Esophagus (tissue), 2 donors: Measurements from ENCODE around the gene CUEDC2. TPM values are rescaled to one million over a fixed set of nuclear protein-coding genes. Genes with fewer than 3 reads are reported as not detected.

Experiments used
- H3K27ac ChIP-seq, 2 donors: one replicate each; pipeline ENCODE4 v1.5.1; 2013; ENCODE audit warnings: low read depth in 2 of 2, mild to moderate bottlenecking in 2 of 2, inconsistent platforms in 1 of 2, low read length in 1 of 2, moderate library complexity in 1 of 2
- H3K27me3 ChIP-seq, 2 donors: one replicate each; pipeline ENCODE4 v1.6.1; 2013; ENCODE audit warnings: low read length in 2 of 2, control low read depth in 1 of 2, mild to moderate bottlenecking in 1 of 2; ENCODE audit not compliant: insufficient read depth in 2 of 2, control insufficient read depth in 1 of 2
- H3K36me3 ChIP-seq, 2 donors: one replicate each; pipeline ENCODE4 v1.6.1; 2013; ENCODE audit warnings: low read length in 1 of 2; ENCODE audit not compliant: control insufficient read depth in 2 of 2, insufficient read depth in 2 of 2
- H3K4me1 ChIP-seq, 2 donors: one replicate each; pipeline ENCODE4 v1.6.1; 2013; ENCODE audit warnings: low read length in 1 of 2; ENCODE audit not compliant: control insufficient read depth in 2 of 2, insufficient read depth in 2 of 2
- H3K4me3 ChIP-seq, 2 donors: one replicate each; pipeline ENCODE4 v1.5.1; 2013; ENCODE audit warnings: low read length in 2 of 2, mild to moderate bottlenecking in 2 of 2, low read depth in 1 of 2, moderate library complexity in 1 of 2
- H3K9me3 ChIP-seq, 2 donors: one replicate each; pipeline ENCODE4 v1.6.1; 2013; ENCODE audit warnings: mild to moderate bottlenecking in 2 of 2, low read depth in 1 of 2, low read length in 1 of 2, moderate library complexity in 1 of 2; ENCODE audit not compliant: control insufficient read depth in 2 of 2, insufficient read depth in 1 of 2
- WGBS, 2 donors: extraction: QIAGEN DNeasy Blood & Tissue Kit; methylation state at CpG; one replicate each; pipeline ENCODE4 v1.1.7; 2013; 5-methylcytosine and 5-hydroxymethylcytosine counted together
- polyA plus RNA-seq, 2 donors: library from polyadenylated mRNA; stranded (reverse); fragments of 200-250 nt; gene quantifications; one replicate each; pipeline ENCODE4 v1.2.3, GENCODE V29; 2013
- donor health status: healthy with polysubstance abuse.
- donor health status: Bipolar disorder and iron deficiency.

The CUEDC2 gene
- polyA plus RNA-seq, 2 donors, result 16.3 to 30.3 TPM

DNA sequence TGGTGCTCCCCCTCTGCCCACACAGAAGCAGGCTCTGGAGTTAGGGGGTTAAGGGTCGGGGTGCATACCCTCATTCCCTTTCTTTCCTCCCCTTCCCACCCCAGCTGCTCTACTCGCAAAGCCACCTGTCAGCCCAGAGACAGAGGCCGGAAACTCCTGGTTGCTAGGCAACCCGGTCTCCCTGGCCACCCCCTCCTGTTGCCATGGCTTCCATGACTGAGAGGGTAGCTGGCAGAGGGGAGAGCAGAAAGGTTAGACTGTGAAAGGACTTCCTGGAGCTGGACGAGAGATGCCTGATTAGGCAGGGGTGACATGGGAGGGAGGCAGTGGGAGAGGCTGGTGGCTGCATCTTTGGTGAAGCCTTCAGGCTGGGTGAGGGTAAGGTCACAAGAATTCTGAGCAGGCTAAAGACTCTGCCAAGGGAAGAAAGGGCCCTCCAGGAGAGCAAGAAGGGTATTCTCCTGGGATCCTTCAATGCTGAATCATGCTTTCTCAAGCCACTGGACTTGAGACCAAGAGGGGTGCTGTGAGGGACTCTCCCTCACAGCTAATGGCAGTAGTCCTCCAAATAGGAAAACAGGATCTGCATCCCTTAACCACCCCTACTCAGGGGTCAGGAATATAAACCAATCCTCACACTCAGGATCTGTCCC is 19.2 kb downstream of the CUEDC2 start:
- Histone ChIP-seq H3K4me1 (peaks cover 7 to 20% of the 10 kb centered on the region in 2 donors), H3K27me3 (peaks cover 0 to 18% of the 10 kb centered on the region in 2 donors), H3K9me3 (peaks cover 0 to 3% of the 10 kb centered on the region in 2 donors), H3K4me3 (no peak overlapping the region), H3K27ac (no peak overlapping the region), H3K36me3 (no peaks in the 10 kb centered on the region)
- WGBS, 2 donors, result 5 to 18% methylated on average over 5 of the region's 5 CpGs

DNA sequence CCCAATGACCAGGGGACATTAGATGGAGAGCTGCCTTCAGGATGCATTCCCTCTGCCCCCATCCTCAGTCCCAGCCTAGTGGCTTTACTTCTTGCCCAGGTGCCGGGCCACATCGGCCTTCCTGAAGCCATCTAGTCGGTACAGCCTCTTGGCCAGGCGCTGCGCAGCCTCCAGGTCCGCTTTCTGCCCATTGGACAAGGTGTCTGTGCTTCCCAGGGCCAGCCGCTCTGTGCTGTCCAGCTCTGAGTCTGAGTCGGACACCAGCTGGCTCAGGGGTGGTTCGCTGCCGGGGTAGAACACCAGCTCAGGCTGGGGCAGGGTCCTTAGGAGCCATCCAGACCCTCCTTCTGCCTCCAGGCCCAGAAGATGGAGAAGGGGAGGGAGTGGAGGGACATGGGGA is 20.1 kb downstream of the CUEDC2 start:
- WGBS, 2 donors, result 86 to 88% methylated on average over 10 of the region's 10 CpGs
- Histone ChIP-seq H3K4me3 (no peak overlapping the region), H3K27me3 (peaks cover 0 to 20% of the 10 kb centered on the region in 2 donors), H3K9me3 (peaks cover 0 to 3% of the 10 kb centered on the region in 2 donors), H3K36me3 (no peaks in the 10 kb centered on the region), H3K27ac (no peak overlapping the region), H3K4me1 (peaks cover 7 to 20% of the 10 kb centered on the region in 2 donors)

DNA sequence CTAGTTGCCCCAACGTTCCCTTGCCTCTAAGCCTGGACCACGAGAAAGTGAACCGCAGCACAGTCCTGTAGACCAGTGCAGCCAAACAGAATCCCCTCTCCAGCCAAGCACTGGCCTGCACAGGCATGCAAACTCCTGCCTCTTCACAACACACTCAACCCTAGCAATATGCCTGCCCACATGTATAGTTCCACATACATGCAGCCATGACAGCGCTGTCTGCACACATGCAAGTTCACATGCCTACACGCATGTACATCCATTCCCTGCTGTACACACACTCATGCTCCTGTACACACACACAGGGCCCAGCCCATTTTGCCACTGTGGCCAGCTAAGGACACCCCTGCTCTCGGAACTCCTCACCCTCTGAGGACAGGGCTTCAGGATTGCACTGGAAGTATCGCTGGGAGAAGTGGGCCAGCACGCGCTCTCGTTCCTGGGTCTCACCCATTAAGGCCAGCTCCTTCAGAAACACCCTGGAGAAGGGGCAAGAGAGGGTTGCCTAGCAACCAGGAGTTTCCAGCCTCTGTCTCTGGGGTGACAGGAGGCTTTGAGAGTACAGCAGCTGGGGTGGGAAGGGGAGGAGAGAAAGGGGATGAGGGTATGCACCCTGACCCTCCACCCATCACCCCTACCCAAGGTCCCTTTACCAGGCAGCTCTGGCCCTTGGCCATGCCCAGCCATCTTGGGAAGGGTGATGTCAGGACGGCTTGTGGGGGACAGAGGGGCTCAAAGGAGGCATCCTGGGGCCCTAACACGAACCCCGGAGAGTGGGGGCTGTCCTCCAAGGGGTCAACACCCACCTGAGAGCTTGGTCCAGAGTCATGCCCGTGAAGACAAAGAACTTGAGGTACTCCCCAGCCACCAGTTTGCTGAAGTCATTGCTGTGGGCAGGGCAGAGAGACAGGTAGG is 20.8 kb downstream of the CUEDC2 start:
- WGBS, 2 donors, result 81% methylated on average over 14 of the region's 14 CpGs
- H3K36me3 ChIP-seq, result no peaks in the 10 kb centered on the region
- no peak overlapping the region for H3K27ac ChIP-seq
- H3K4me1 ChIP-seq, result peaks cover 7 to 20% of the 10 kb centered on the region in 2 donors
- H3K4me3 ChIP-seq, result no peak overlapping the region
- peaks cover 0 to 20% of the 10 kb centered on the region in 2 donors for H3K27me3 ChIP-seq
- peaks cover 0 to 3% of the 10 kb centered on the region in 2 donors for H3K9me3 ChIP-seq

DNA sequence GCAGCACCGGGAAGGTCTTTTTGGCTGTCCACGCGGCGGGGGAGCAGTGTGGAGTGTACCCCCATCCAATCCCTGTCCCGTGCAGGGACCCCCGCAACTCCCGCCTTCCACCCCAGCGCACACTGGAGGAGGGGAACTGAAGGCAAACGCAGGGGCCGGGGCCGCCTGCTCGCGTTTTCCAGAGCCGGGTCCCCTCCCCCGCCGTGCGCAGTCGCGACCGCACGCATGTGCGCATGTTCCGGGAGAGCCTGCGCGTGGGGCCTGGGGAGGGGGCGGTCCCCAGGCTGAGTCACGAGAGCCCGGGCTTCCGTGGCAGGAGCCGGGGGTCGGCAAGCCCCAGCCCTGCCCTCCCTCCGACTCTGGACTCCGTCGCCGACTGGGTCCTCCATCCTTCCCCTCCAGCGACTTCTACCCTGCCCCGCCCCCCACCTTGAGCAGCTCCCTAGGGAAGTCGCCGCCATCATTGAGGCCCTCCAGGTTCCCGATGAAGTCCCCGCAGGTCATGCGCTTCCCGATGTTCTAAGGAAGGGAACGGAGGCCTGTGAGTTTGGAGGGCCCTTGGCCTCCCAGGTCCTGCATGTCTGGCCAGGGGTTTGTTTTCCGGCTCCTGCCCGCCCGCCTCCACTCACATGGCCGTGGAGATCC is 21.8 kb downstream of the CUEDC2 start:
- Histone ChIP-seq H3K4me1 (peaks cover 7 to 20% of the 10 kb centered on the region in 2 donors), H3K27ac (no peak overlapping the region), H3K9me3 (peaks cover 0 to 3% of the 10 kb centered on the region in 2 donors), H3K4me3 (peak overlapping the region in 1 of 2 donors; percentile 22), H3K36me3 (no peaks in the 10 kb centered on the region), H3K27me3 (peaks cover 0 to 20% of the 10 kb centered on the region in 2 donors)
- 3 to 4% methylated on average over 45 to 48 of the region's 48 CpGs for WGBS, 2 donors

DNA sequence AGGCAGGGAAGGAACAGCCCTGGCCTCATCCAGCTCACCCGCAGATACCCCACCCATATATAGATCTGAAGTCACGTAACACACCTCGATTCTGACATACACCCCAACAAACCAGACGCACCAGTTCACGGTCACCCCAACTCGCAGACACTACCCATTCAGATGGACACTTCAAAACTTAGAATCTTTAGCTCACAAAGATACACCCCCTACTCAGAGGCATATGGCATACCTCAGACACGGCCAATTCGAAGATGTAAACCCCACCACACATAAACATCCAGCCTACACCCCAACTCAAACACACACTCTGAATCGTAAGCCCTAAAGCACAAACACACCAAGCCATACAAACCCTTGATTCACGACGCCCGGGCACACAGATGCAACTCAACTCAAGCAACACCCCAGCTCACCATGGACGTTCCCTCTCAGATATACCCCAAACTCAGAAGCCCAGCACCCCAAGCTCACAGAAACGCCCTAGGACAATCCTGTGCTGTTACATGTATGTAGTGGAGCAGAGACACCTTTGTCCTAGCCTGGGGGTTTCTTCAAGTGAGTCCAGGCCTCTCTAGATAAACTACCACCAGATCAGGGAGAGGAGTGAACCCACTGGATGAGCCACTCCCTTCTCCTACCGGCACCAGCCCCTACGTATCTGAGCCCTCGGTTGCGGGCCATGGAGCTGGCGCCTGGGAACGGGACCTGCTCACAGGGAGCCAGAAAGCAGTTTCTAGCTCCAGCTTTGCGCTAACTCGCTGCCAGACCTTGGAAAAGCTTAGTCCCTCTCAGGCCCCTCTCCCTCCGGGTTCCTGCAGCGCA is 22.6 kb downstream of the CUEDC2 start:
- H3K9me3 ChIP-seq, result peaks cover 0 to 3% of the 10 kb centered on the region in 2 donors
- H3K36me3 ChIP-seq, result no peaks in the 10 kb centered on the region
- no peak overlapping the region for H3K27ac ChIP-seq
- H3K27me3 ChIP-seq, result peaks cover 0 to 20% of the 10 kb centered on the region in 2 donors
- peak overlapping the region; percentile 38 to 58 for H3K4me3 ChIP-seq
- peaks cover 7 to 20% of the 10 kb centered on the region in 2 donors for H3K4me1 ChIP-seq
- 21 to 24% methylated on average over 24 of the region's 24 CpGs for WGBS, 2 donors

DNA sequence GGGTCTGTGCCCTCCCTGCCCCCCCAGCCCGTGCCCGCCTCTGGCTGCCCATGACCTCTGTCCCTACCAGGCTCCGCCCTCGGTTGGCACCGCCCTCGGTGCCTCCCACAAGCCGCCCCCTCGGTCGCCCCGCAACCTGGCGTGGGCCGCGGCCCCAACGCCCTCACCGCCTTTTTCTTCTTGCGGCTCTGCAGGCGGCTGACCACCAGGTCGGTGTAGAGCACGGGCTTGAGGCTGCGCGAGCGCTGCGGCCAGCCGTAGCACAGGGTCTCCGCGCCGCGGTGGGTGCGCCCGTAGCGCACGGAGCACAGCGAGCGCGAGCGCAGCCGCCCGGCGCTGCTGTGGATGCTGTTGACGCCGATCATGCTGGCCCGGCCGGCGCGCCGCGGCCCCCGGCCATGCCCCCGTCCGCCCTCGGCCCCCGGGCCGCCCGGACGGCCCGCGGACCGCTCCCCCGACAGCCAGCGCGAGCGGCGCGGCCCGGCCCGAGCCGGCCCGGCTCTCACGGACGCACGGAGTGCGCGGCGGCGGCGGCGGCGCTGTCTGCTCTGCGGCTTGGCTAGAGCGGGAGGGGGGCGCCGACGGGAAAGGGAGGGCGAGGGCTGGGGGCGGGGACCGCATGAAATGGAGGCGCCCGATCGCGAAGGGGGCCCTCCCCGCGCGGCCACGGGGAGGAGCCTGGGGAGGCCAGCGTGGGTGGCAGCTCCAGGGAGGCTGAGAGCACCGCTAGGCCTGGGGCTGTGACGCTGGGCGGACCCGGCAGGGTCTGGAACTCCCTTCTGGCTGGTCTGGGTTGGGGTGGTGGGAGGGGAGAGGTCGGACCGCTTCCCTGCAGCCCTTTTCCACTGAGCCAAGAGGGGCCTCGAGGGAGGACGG is 23.4 kb downstream of the CUEDC2 start:
- Histone ChIP-seq H3K9me3 (peaks cover 0 to 3% of the 10 kb centered on the region in 2 donors), H3K4me1 (peaks cover 7 to 20% of the 10 kb centered on the region in 2 donors), H3K27me3 (peaks cover 0 to 20% of the 10 kb centered on the region in 2 donors), H3K4me3 (peak overlapping the region; percentile 38 to 58), H3K27ac (no peak overlapping the region), H3K36me3 (no peaks in the 10 kb centered on the region)
- 1% methylated on average over 65 to 103 of the region's 103 CpGs for WGBS, 2 donors

DNA sequence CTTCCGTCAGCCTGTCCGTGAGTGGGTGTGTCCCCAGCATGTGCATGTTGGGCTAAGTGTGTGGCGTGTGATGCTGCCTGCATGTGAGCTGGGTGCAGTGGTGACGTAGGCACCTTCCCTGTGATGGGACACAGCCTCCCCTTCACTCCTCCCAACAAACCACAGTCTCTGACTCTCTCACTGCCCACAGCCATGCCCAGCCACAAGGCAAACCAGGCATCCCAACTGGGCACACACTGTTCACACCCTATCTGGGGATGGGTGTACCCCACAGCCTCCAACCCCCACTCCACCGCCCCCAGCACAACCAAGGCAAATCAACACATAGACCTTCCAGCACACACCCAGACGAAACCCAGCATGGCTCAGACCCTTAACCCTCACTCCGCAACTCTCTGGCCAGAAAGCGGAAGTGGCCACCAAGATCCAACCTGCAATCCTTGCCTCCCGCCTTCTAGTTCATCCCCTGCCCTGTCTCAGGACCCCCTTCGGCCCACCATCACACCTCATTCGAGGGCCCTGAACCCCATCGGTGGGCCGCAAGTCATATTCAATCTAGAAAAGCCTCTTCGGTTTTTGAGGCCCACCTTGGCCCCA is 24.1 kb downstream of the CUEDC2 start:
- Histone ChIP-seq H3K36me3 (no peaks in the 10 kb centered on the region), H3K4me1 (peaks cover 7 to 20% of the 10 kb centered on the region in 2 donors), H3K27me3 (peaks cover 0 to 20% of the 10 kb centered on the region in 2 donors), H3K9me3 (peaks cover 0 to 3% of the 10 kb centered on the region in 2 donors), H3K4me3 (peak overlapping the region; percentile 38 to 58), H3K27ac (no peak overlapping the region)
- WGBS, 2 donors, result 55 to 60% methylated on average over 13 to 14 of the region's 14 CpGs

DNA sequence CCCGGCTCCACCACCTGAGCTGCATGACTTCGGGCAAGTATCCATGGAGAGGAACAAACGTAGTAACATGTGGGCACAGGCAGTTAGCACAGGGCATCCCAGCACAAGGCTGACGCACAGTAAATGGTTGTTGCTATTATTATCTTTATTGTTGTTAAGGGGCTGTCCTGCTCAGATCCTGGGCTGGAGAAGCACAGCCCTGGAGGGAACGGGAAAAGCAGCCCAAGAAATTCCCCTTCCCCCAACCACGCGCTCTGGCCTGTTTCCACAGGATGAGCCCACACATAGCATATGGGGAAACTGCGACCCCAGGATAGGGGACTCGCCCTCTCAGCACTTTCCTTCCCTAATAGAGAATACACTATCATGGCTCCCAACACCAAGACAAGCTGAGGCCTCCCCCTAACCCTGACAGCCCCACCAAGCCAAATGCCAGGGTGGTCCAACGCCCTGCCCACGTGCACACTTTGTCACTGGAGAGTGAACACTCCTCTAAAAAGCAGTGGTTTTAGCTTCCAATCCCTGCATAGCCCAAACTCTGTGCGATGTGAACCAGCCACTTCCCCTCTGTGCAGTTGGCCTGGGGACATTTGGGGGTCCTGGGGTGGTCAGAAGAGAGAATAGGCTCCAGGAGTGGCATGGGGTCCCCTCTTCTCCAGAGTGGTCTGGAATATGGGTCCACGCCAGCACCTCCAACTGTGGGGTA is 24.8 kb downstream of the CUEDC2 start:
- WGBS, 2 donors, result 69 to 81% methylated on average over 13 of the region's 13 CpGs
- no peak overlapping the region for H3K27ac ChIP-seq
- peaks cover 0 to 3% of the 10 kb centered on the region in 2 donors for H3K9me3 ChIP-seq
- H3K27me3 ChIP-seq, result peaks cover 0 to 20% of the 10 kb centered on the region in 2 donors
- no peak overlapping the region for H3K4me3 ChIP-seq
- no peaks in the 10 kb centered on the region for H3K36me3 ChIP-seq
- H3K4me1 ChIP-seq, result peaks cover 7 to 20% of the 10 kb centered on the region in 2 donors
